Panc1 (cell line): ENCODE data around the gene EMB. TPM values are rescaled to one million over a fixed set of nuclear protein-coding genes. Genes with fewer than 3 reads are reported as not detected.
"Not testable (repeated sequence)": the region's sequence is repeated elsewhere in the genome, so short reads cannot be mapped to it uniquely, and the experiment has no call there.

Experiments
- ATAC-seq: fragments of 200-7000 bp; cut with Tn5 transposase; 2 replicates; pipeline ENCODE4 v1.9.1; 2020; ENCODE audit warnings: mild to moderate bottlenecking, moderate library complexity
- BruUV-seq: library from RNA; stranded (reverse); fragments of 400-500 nt; replicated peaks from 2 replicates; lab custom pipeline; 2021; lab: Mats Ljungman, UMichigan
- CTCF ChIA-PET: fragments of 300-600 bp; sonication (Branson Sonifier 250); formaldehyde crosslinking; loops from one replicate; lab custom pipeline; 2022; ENCODE audit warnings: antibody characterized with exemption; lab: Charles Lee
- POLR2A ChIA-PET: fragments of 300-600 bp; sonication (Branson Sonifier 250); formaldehyde crosslinking; loops from one replicate; lab custom pipeline; 2022; ENCODE audit warnings: antibody characterized with exemption; lab: Charles Lee
- DNase-seq: peaks from one replicate; pipeline ENCODE4 v3.0.0-alpha.2; 2010; ENCODE audit warnings: low read depth, low spot score
- H3K27ac ChIP-seq: 2 replicates; pipeline ENCODE4 v1.5.1; 2011; ENCODE audit warnings: mild to moderate bottlenecking, low read length, inconsistent platforms
- H3K27me3 ChIP-seq: fragments of 200-500 bp; sonication (Bioruptor generic); 2 replicates; pipeline ENCODE4 v1.6.0; 2014; ENCODE audit warnings: low read length, inconsistent platforms; ENCODE audit not compliant: control insufficient read depth, insufficient read depth
- H3K36me3 ChIP-seq: fragments of 200-500 bp; sonication (Bioruptor generic); 2 replicates; pipeline ENCODE4 v1.5.1; 2014; ENCODE audit warnings: inconsistent platforms, mild to moderate bottlenecking, low read length, moderate library complexity; ENCODE audit not compliant: control insufficient read depth, insufficient read depth
- H3K4me1 ChIP-seq: 2 replicates; pipeline ENCODE4 v1.5.1; 2011; ENCODE audit warnings: inconsistent platforms, mild to moderate bottlenecking, low read length, moderate library complexity; ENCODE audit not compliant: control insufficient read depth, insufficient read depth
- H3K4me3 ChIP-seq, 2 experiments: 2 replicates each; pipeline ENCODE4 v1.5.1; 2011 to 2012; ENCODE audit warnings: low read depth in 2 of 2, low read length in 2 of 2, mild to moderate bottlenecking in 2 of 2, inconsistent platforms in 1 of 2, moderate library complexity in 1 of 2
- H3K9me3 ChIP-seq: fragments of 200-500 bp; sonication (Bioruptor generic); 2 replicates; pipeline ENCODE4 v1.5.1; 2014; ENCODE audit warnings: low read depth, mild to moderate bottlenecking, inconsistent platforms, low read length, moderate library complexity; ENCODE audit not compliant: control insufficient read depth, insufficient read depth
- CTCF ChIP-seq: fragments of 450-650 bp; IDR thresholded peaks from 2 replicates; pipeline ENCODE4 v1.5.1; 2017; ENCODE audit warnings: mild to moderate bottlenecking
- POLR2AphosphoS5 ChIP-seq: IDR thresholded peaks from 2 replicates; pipeline ENCODE4 v1.6.1; 2012; ENCODE audit warnings: mild to moderate bottlenecking, low read depth, low read length, moderate library complexity
- REST ChIP-seq, 2 experiments: IDR thresholded peaks; 2 replicates each; pipeline ENCODE4 v1.6.1; 2011 to 2012; ENCODE audit warnings: low read depth in 2 of 2, control low read depth in 1 of 2, low read length in 1 of 2, mild to moderate bottlenecking in 1 of 2, moderate library complexity in 1 of 2; ENCODE audit not compliant: insufficient read depth in 1 of 2
- TCF7L2 ChIP-seq: IDR thresholded peaks from 2 replicates; pipeline ENCODE4 v1.6.1; 2011; ENCODE audit warnings: mild to moderate bottlenecking, low read depth, low read length, inconsistent platforms
- in situ Hi-C: cut with HindIII; loops from 2 replicates; pipeline ENCODE4 v1.10.0; 2016; ENCODE audit warnings: low sequenced_read_pairs, low pct_unique_long_range_greater_than_20kb
- intact Hi-C: fragments of 100-400 bp; cut with micrococcal nuclease; formaldehyde crosslinking; loops from one replicate; pipeline ENCODE4 v1.10.0; 2022; ENCODE audit not compliant: unreplicated experiment
- total RNA-seq: library from RNA; stranded (reverse); gene quantifications from one replicate; pipeline ENCODE4 v1.2.1, GENCODE V29; 2021; ENCODE audit not compliant: unreplicated experiment

EMB gene
- total RNA-seq, 1 experiment from 2014 or later: 65.9 TPM

- Histone ChIP-seq H3K27me3 (no peaks in the 10 kb centered on the region), H3K27ac (no peak overlapping the region), H3K9me3 (no peaks in the 10 kb centered on the region), H3K4me1 (no peaks in the 10 kb centered on the region), H3K4me3 (no peak overlapping the region), H3K36me3 (no peaks in the 10 kb centered on the region)
- TF ChIP-seq CTCF (no peak), TCF7L2 (no peak), POLR2AphosphoS5 (no peak)
- ATAC-seq (no peak), DNase-seq (no peak)
- ChIA-PET CTCF (no interaction called here), POLR2A (no interaction called here)
- intact Hi-C loops (no loop called here), in situ Hi-C loops (no loop called here)
- BruUV-seq: no TSS peak
Measured at GRCh38 chr5:50415912-50416311, 25.2 kb downstream of the EMB start.

- H3K27me3 ChIP-seq, H3K4me1 ChIP-seq, DNase-seq, BruUV-seq, CTCF ChIA-PET, H3K4me3 ChIP-seq, H3K36me3 ChIP-seq, intact Hi-C loops, H3K27ac ChIP-seq, in situ Hi-C loops, H3K9me3 ChIP-seq, POLR2A ChIA-PET, ATAC-seq: not testable (repeated sequence)
Measured at GRCh38 chr5:50410932-50411331, 30.2 kb downstream of the EMB start.

GRCh38 chr5:50406877-50407276 lies 34.2 kb downstream of the EMB start:
- intact Hi-C loops: no loop called here
- in situ Hi-C loops: no loop called here
- POLR2A ChIA-PET: no interaction called here
- Histone ChIP-seq H3K9me3 (no peaks in the 10 kb centered on the region), H3K4me1 (no peaks in the 10 kb centered on the region), H3K4me3 (no peak overlapping the region), H3K27me3 (no peaks in the 10 kb centered on the region), H3K36me3 (no peaks in the 10 kb centered on the region), H3K27ac (no peak overlapping the region)
- TF ChIP-seq POLR2AphosphoS5 (no peak), TCF7L2 (no peak), CTCF (no peak), REST (IDR thresholded peaks at IDR 0.05; ENCODE audit: insufficient read depth in 1 of 2, low read depth in 2 of 2, low read length in 1 of 2) (no peak)
- no peak for ATAC-seq
- CTCF ChIA-PET: no interaction called here
- DNase-seq: no peak
- BruUV-seq: no TSS peak
